HG02884 (cell line): Measurements from ENCODE around the gene A4GNT.
A peak's percentile ranks its signal among the peaks of the same experiment; 100 is the strongest.
"Not testable (repeated sequence)": the region's sequence is repeated elsewhere in the genome, so short reads cannot be mapped to it uniquely, and the experiment has no call there.

ENCODE experiments used
- ATAC-seq: cut with Tn5 transposase; IDR thresholded peaks from one replicate; pipeline ENCODE4 v1.9.1; 2021; ENCODE audit warnings: mild to moderate bottlenecking, moderate library complexity; ENCODE audit not compliant: unreplicated experiment

A4GNT gene

DNA sequence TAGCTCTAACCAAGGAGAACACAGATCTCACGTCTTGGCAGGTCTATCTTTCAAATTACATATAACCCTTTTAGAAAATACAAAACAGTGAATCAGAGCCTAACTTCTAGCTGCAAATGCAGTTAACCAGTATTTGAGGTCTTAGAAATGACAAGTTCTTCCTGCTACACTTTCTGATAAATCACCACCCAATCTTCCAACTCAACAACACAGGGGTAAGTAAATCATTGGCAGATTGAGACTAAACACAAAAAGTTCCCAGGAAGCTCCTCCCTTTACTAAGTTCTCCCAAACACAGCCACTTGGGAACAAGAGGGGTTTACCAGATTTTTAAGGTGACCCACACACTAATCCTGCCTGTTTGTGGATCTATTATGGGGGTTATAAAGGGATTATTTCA lies at the start of gene A4GNT:
A4GNT (minus strand) TSS at position 152 of the 400 bp plus-strand sequence. CDS start 1,134 bp downstream, outside the sequence.
- ATAC-seq: no peak

DNA sequence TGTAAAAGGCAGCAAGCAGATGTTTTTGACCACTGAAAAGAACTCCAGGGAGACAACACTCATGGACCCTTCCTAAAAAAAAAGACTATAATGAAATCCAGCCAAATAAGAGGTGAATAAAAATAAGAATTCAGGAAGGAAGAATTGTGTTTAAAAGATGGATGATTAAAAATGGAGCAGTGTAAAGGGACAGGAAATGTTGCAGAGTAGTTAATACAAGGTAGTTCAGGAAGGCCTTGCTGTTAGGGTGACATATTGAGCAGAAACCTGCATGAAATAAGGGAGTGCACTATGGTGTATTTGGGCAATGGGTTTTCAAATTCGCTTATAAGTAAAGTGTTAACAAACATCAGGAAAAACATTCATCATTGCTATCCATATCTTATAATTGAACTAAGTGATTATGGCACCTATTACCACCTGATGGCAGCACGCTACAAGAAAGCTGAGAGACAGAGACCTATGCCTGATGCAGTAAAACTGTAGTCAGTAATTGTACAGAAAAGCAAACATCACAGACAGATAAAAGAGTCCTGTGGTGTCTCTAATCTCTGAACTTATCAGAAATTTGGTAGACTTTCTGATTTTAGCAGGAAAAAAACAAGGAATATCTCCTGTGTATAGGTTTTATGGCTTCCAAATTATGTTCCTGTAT lies 48.3 kb upstream of the A4GNT start:
- peak; percentile 68 for ATAC-seq

DNA sequence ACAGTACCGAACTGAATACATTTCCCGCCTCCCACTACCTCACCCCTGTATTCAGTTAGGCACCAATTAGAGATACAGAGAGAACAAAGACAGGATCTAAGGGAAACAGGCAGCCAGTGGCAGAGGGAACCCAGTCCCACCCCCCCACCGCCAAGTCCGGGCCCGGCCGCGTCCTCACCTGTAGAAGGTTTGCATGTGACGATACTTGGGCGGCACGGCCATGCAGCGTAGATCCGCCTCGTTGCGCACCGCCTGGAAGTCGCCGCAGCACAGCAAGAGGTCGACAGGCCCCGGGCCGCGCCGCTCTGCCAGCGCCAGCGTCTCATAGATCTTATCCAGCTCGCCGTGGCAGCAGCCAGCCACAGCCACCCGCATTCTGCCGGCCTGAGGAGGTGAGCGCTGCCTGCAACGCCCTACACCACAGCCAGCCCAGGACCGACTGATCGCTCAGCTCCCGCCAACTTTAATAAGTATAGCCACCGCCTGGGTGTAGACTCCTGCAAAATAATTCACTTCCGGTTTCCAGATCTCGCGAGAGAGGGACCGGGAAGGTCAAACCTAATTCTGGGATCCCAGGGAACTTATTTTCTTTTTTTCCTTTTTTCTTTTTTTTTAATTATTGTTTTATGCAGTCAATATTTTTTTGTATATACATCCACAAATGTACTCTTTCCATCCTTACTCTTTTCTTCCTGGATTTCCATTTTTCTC lies 42.4 kb upstream of the A4GNT start, which contains the start of gene DBR1:
DBR1 (minus strand) TSS at position 501 of the 711 bp plus-strand sequence; CDS start at position 375, 126 bp downstream.
- ATAC-seq: peak; percentile 92

DNA sequence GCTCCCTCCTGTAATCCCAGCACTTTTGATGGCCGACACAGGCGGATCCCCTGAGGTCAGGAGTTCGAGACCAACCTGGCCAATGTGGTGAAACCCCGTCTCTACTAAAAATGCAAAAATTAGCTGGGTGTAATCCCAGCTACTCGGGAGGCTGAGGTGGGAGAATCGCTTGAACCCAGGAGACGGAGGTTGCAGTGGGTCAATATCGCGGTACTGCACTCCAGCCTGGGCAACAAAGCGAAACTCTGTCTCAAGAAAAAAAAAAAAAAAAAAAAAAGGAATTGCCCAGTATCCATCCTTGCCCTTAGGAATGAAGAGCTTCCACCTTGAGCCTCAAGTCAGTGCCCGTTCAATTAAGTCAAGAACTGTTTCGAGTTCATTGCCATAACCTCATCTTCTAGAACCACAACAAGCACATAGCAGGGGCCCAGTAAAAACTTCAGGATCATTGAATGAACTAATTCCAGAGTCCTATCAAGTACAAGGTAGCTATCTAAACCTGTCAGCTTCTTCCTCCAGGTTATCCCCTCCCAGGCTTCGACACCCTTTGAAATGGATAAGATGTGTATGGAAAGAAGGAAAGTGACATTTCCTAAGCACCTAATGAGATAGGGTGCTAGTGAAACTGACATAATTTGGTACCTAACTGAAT lies 41.7 kb upstream of the A4GNT start:
- ATAC-seq: no peak

DNA sequence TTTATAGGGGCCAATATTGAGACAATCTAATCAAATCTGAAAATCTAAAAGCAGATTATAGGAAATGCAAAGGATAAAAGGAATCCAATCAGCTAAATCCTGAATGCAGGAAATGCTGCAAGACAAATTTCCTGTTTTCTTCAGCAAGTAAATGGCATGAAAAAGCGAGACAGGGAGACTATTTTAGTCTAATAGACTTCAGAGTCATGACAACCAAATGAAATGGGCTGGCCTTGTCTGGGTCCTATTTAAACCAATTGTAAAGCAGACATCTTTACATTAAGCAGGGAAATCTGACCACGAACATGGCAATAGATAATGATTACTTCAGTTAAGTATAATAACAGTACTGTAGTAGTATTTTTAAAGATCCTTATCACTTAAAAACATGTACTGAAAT lies 40.4 kb upstream of the A4GNT start:
- no peak for ATAC-seq

DNA sequence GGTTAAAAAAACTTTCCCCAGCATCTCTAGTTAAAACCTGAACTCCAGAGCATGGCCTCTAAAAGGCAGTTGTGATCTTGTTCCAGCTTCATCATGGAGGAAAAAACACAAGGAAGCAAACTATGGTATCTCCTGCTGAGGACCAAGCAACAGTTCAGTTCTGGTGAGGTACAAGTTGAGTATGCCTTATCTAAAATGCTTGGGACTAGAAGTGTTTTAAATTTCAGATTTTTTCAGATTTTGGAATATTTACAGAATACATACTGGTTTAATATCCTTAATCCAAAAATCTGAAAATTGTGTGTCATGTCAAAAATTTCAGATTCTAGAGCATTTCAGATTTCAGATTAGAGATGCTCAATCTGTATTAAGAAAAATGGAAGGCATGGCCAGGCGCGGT lies 32.9 kb upstream of the A4GNT start:
- ATAC-seq: no peak

DNA sequence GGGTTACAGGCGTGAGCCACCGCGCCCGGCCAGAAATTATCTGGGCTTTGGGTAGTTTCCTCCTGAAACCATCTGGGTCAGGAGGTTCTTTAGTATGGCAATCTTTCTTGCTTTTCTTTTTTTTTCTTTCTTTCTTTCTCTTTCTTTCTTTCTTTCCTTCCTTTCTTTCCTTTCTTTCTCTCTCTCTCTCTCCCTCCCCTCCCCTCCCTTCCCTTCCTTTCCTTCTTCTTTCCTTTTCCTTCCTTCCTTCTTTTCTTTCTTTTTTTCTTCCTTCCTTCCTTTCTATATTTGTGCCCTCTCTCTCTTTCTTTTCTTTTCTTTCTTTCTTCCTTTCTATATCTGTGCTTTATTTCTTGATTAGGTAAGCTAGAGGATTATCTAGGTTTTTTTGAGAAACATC lies 25.6 kb upstream of the A4GNT start:
- no peak for ATAC-seq

DNA sequence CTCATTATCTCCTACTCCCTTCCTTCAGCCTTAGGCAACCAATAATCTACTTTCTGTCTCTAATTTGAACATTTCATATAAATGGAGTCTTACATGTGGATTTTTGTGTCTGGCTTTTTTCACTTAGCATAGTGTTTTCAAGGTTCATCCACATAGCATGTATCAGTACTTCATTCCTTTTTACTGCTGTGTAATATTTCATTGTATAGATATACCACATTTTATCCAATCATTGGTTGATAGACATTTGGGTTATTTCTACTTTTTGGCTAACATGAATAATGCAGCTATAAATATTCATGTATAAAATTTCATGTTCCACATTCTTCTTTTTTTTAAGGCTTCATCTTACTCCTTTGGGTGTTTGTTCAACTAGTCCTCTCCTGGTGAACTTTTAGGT lies 22.3 kb upstream of the A4GNT start:
- no peak for ATAC-seq

DNA sequence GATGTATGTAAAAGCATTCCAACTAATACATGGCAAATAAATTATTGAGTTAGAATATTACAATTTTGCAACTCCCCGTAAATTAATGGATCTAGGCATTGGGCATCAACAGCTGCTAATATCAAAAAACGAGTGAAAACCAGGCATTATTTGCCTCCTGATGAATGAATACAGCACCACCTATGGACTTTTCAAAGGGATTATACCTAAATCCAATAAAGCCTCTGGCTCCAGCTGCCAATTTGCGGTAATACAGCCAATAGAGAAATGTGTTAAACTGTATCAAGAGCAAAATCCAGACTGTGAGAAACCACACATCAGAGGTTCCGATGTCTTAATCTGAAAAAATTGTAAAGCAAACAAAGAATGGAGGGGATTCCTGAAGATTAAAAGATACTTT lies 16.3 kb upstream of the A4GNT start:
- ATAC-seq: no peak

DNA sequence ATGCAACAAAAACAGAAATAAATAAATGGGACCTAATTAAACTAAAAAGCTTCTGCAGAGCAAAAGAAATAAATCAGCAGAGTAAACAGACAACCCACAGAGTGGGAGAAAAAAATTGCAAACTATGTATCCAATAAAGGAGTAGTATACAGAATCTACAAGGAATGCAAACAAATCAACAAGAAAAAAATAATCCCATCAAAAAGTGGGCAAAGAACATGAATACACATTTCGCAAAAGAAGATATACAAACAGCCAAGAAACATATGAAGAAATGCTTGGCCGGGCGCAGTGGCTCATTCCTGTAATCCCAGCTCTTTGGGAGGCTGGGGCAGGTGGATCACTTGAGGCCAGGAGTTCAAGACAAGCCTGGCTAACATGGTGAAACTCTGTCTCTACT lies 10.0 kb upstream of the A4GNT start:
- not testable (repeated sequence) for ATAC-seq

DNA sequence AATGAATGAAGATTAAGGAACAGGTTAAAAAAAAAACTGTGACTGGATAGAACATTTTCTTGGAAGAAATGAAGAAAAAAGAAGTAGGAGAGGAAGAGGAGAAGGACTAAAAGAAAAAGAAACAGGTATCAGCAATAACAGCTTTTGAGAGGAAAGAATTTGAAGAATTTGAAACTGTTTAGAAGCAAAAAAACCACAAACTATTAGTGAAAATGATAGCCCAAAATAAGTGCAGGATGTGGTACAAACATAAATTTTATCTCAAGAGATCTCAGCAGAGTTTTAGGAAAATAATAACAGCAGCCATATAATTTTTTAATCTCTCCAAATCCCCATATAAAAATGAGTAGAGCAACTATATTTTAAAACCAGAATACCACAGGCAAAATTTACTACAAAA lies 8.8 kb upstream of the A4GNT start:
- no peak for ATAC-seq

DNA sequence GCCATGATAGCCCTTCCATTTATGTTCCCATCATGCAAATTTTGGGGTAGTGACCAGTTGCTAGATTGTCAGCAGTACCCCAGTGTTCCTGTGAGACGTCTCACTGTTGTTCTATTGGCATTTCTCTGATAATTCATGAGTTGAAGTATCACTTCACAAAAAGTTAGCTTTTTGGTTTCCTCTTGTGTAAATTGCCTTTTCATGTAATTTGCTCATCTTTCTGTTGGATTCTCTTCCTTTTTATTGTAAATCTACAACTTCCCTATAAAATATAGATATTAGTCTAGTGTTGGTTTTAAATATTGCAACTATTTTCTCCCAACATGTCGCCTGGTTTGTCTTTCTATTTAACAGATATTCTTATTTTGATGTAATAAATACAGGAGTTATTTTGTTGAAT lies 7.5 kb upstream of the A4GNT start:
- ATAC-seq: no peak

DNA sequence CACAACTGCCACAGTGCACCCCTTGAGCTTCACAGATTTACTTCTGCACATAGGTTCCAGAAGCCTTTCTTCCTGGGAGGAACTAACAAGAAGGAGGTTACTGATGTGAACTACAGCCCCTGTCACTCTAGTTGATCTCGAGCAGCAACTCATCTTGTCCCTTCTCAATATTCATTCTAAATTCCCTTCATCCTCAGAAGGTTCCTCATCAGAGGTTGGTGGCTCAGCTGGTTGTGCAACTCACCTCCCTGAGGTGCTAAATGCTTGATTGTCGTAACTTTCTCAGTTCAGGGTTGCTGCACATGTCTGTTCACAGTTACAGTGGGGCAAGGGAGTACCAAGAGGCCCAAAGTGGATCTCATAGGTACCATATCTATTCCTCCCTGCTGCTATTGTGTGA lies 5.7 kb upstream of the A4GNT start:
- no peak for ATAC-seq

DNA sequence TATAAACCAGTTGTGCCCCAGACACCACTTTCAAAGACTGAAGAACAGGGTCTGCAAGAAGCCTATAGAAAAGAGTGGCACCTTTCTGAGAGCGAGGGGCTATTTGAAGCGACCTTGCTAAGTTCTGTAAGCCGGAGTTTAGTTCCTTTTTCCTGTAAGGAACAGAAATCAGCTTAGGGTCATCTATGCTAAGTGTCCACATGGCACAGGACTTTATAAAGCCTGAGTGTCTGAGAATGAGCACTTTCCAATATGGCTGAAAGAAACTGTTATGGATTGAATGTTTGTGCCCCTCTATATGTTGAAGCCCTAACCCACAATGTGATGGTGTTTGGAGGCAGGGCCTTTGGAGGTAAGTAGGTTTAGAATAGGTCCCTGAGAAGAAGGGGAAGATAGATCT lies 4.0 kb upstream of the A4GNT start:
- no peak for ATAC-seq

DNA sequence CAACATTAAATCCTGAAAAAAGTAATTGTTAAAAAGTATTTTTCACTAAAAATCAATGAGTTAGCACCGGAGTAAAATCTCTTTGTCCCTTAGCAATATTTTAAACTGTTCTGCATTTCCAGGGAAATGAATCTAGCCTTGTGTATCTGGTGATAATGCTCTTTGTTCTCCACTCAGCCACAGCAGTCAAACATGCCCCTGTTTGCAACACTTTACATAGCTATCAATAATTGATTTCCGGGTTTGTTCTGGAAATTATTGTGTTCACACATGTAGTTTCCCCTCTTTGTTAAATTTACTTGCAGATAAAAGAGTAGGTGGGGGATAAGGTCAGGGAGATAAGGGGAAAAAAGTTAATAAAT lies 3.6 kb upstream of the A4GNT start:
- ATAC-seq: no peak

DNA sequence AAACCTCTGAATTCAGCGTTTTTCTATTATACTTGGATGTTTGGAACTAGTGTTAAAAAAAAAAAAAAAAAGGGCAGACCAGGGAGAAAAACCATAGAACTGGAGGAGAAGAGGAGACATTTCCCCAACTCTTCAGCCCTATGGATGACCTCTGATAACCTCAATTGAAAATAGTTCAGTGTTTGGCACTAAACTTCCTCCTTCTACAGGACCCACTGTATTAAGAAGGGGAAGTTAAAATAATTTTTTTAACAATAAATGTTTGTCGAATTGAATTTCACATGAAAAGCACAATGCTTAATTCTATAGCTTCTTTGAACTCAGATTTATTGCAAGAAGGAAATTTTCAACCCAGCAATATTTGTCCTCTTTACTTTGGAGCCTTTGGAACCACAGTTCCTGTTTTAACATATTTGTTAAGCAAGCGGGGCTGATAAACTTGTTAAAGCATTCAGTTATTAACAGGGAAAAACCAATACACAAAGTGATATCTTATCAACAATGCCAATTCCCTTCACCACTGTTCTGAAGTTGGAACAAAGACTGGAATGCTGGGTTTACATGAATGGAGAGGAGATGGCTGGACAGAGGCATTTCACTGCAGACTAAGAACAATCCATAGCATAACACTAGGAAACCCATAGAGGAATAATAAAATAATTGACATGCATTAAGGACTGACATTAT lies 3.1 kb upstream of the A4GNT start:
- ATAC-seq: no peak

DNA sequence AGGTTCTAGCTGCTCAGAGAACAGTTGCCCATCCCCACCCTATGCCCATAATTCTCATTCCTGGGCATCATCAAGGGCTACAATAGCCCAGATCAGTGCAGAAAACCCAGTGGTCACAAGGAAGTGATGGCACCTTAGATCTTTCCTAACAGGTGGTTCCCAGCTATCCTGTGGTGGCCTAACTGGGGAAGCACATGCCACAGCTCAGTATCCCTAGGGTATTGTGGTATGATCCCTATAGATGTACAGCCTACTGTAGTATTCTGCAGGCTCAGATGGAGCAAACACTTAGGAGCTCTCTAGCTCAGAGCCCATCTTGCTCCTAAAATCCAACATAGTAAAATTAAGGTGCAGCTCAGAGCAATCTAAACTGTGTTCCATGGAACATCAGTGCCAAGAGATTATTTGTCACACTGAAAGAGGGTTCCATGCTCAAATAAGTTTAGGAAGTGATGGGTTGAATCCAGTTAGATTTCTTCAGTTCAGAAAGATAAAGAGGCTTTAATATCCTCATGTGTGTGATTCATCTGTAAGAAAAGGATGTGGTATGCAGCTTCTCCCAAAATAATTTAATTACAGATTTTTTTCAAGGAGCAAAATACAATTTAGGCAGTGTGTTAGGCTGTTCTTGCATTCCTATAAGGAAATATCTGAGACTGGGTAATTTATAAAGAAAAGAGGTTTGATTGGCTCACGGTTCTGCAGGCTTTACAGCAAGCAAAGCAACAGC lies 4.4 kb downstream of the A4GNT start:
- ATAC-seq: no peak

DNA sequence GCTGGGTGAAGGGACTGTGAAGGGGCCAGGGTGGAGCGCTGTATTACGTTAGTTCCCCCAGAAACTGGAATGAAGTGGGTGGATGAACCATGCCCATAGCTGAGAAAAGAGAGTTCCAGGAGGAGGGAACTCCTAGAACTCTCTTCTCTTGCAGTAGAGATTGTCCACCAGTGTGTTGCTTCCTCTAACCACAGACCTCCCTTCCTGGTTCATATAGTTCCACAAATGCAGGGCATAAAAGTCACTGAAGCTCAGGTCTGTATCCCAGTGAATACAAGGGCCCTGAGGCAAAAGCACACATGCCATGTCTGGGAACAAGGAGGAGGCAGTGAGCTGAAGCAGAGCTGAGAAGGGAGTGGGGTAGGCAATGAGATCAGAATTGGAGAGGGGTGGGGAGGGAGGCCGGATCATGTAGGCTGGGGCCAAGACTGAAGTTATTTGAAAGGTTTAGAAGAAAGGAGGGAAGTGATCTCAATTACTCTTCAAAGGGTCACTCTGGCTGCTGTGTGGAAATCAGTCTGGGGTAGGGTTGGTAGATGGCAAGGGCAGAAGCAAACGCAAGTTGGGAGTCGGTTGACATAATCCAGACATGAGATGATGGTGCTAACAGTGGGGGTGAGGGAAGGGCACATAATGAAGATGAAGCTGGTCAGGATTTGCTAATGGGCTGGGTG lies 6.5 kb downstream of the A4GNT start:
- ATAC-seq: no peak

DNA sequence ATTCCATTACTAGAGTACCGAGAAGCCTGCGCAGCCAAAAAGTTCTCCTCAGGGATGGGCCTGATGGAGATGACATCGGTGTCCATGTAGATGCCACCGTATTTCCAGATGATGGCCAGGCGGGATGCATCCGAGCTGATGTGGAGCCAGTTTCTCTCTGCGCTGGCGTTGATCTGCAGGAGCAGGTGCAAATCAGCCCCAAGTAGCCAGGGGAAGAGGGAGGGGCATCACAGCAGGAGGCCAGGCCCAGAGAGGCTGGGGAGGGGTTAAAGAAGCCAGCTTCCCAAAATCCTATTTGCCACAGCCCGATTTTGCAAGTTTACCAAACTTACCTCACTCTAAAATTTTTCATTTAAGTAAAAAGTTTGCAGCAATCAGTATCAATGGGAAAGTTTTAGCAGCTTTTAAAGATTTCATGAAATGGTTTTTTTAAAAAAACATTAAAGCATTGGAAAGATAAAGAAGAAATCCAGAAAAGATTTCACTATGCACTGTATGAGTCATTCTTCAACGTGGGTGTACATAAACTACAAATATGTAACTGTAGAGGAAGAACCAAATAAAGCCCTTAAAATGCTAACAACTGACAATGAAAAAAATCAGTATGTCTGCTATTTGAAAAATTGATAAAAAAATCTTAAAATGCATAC lies 7.4 kb downstream of the A4GNT start:
- no peak for ATAC-seq

DNA sequence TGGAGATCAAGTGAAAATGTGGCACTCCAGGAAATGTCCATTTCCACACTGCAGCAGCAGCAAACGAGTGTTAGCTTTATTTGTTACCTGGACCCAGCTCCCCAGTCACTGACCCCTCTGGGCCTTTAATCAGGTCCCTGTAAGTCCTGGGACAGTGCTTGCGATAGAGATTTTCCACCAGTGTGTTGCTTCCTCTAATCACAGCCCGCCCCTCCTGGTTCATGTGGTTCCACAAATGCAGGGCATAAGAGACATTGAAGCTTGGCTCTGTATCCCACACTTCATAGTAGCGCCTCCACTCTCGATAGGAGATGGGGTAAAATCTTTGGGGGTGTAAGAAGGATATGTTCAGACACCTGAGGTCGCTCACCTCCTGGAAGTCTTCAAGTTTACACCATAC lies 8.0 kb downstream of the A4GNT start:
- ATAC-seq: no peak
